HL-60 (cell line): ENCODE data around the gene KIR3DL1.
"Not testable (repeated sequence)": the region's sequence is repeated elsewhere in the genome, so short reads cannot be mapped to it uniquely, and the experiment has no call there.

ENCODE experiments used
- CTCF ChIP-seq: IDR thresholded peaks from one replicate; pipeline ENCODE4 v1.5.1; 2011; ENCODE audit warnings: low read length, control low read depth, inconsistent platforms; ENCODE audit not compliant: insufficient read depth
- REST ChIP-seq: IDR thresholded peaks from 2 replicates; pipeline ENCODE4 v1.6.1; 2012; ENCODE audit warnings: low read depth; ENCODE audit not compliant: insufficient replicate concordance

- TF ChIP-seq CTCF, REST: not testable (repeated sequence)
These were observed 33.4 kb upstream of the KIR3DL1 start for GRCh38 chr19:54782916-54783315.
